HEK293 (cell line): Measurements from ENCODE around the gene FAM118A.

ENCODE experiments used
- CTCF ChIA-PET: fragments of 350-600 bp; formaldehyde crosslinking; extraction: SDS; loops from one replicate; lab custom pipeline; 2021; ENCODE audit warnings: antibody characterized with exemption; lab: Yijun Ruan, JAX
- POLR2A ChIA-PET: fragments of 300-600 bp; formaldehyde crosslinking; extraction: SDS; loops from one replicate; lab custom pipeline; 2020; ENCODE audit warnings: antibody characterized with exemption, inconsistent platforms; lab: Yijun Ruan, JAX
- H3K27ac ChIP-seq: fragments of 200-500 bp; sonication (Bioruptor generic); 2 replicates; pipeline ENCODE4 v1.5.1; 2014; ENCODE audit warnings: low read depth, low read length, control low read depth, inconsistent platforms; ENCODE audit errors: extremely low read depth
- H3K36me3 ChIP-seq, 2 experiments: fragments of 200-500 bp in 1 of 2; sonication (Bioruptor generic) in 1 of 2; 1 replicate in 1 of 2; 2 replicates in 1 of 2; pipeline ENCODE4 v1.5.1; 2014 to 2017; ENCODE audit warnings: inconsistent platforms in 2 of 2, low read length in 2 of 2; ENCODE audit not compliant: control insufficient read depth in 2 of 2, insufficient read depth in 1 of 2
- H3K4me1 ChIP-seq: fragments of 200-500 bp; sonication (Bioruptor generic); 2 replicates; pipeline ENCODE4 v1.5.1; 2014; ENCODE audit warnings: mild to moderate bottlenecking, low read length, inconsistent platforms; ENCODE audit not compliant: control insufficient read depth, insufficient read depth
- H3K4me3 ChIP-seq: 2 replicates; pipeline ENCODE4 v1.5.1; 2011; ENCODE audit warnings: low read depth, mild to moderate bottlenecking, control low read depth, low read length, moderate library complexity
- H3K9me3 ChIP-seq: fragments of 200-500 bp; sonication (Bioruptor generic); 2 replicates; pipeline ENCODE4 v1.5.1; 2014; ENCODE audit warnings: low read depth, low read length, inconsistent platforms; ENCODE audit not compliant: control insufficient read depth, insufficient read depth
- CTCF ChIP-seq: fragments of 450-650 bp; formaldehyde crosslinking; IDR thresholded peaks from 2 replicates; pipeline ENCODE4 v1.5.1; 2016; ENCODE audit warnings: missing biosample characterization, missing genetic modification characterization
- ELK4 ChIP-seq: IDR thresholded peaks from 2 replicates; pipeline ENCODE4 v1.6.1; 2011; ENCODE audit warnings: mild to moderate bottlenecking, low read depth, low read length, borderline replicate concordance
- HIC1 ChIP-seq: fragments of 450-650 bp; formaldehyde crosslinking; IDR thresholded peaks from 2 replicates; pipeline ENCODE4 v1.5.1; 2016; ENCODE audit warnings: missing biosample characterization, missing genetic modification characterization
- IKZF3 ChIP-seq: fragments of 450-650 bp; IDR thresholded peaks from 2 replicates; pipeline ENCODE4 v1.5.0; 2018; ENCODE audit warnings: missing biosample characterization, mild to moderate bottlenecking, missing genetic modification characterization, moderate library complexity
- KLF1 ChIP-seq: fragments of 450-650 bp; formaldehyde crosslinking; IDR thresholded peaks from 2 replicates; pipeline ENCODE4 v1.5.1; 2016; ENCODE audit warnings: missing biosample characterization, missing genetic modification characterization
- KLF10 ChIP-seq: fragments of 450-650 bp; IDR thresholded peaks from 2 replicates; pipeline ENCODE4 v1.5.1; 2018; ENCODE audit warnings: missing biosample characterization, mild to moderate bottlenecking, missing genetic modification characterization
- KLF9 ChIP-seq: fragments of 450-650 bp; formaldehyde crosslinking; IDR thresholded peaks from 2 replicates; pipeline ENCODE4 v1.5.1; 2016; ENCODE audit warnings: missing biosample characterization, missing genetic modification characterization, low read depth
- MYNN ChIP-seq: fragments of 450-650 bp; formaldehyde crosslinking; IDR thresholded peaks from 2 replicates; pipeline ENCODE4 v1.5.1; 2016; ENCODE audit warnings: missing biosample characterization, missing genetic modification characterization, borderline replicate concordance
- OSR2 ChIP-seq: fragments of 450-650 bp; formaldehyde crosslinking; IDR thresholded peaks from 2 replicates; pipeline ENCODE4 v1.5.1; 2016; ENCODE audit warnings: missing biosample characterization, missing genetic modification characterization
- SP2 ChIP-seq: fragments of 450-650 bp; formaldehyde crosslinking; IDR thresholded peaks from 2 replicates; pipeline ENCODE4 v1.5.1; 2016; ENCODE audit warnings: missing biosample characterization, missing genetic modification characterization
- ZBTB17 ChIP-seq: fragments of 450-650 bp; formaldehyde crosslinking; IDR thresholded peaks from 2 replicates; pipeline ENCODE4 v1.5.1; 2016; ENCODE audit warnings: missing biosample characterization, missing genetic modification characterization
- ZBTB20 ChIP-seq: fragments of 450-650 bp; formaldehyde crosslinking; IDR thresholded peaks from 2 replicates; pipeline ENCODE4 v1.5.1; 2016; ENCODE audit warnings: missing biosample characterization, missing genetic modification characterization
- ZBTB8A ChIP-seq: fragments of 450-650 bp; formaldehyde crosslinking; IDR thresholded peaks from 2 replicates; pipeline ENCODE4 v1.5.1; 2016; ENCODE audit warnings: missing biosample characterization, missing genetic modification characterization
- ZFHX2 ChIP-seq: fragments of 450-650 bp; formaldehyde crosslinking; conservative IDR thresholded peaks from 2 replicates; pipeline ENCODE4 v1.5.1; 2016; ENCODE audit warnings: missing biosample characterization, missing genetic modification characterization
- ZFP3 ChIP-seq: fragments of 450-650 bp; formaldehyde crosslinking; IDR thresholded peaks from 2 replicates; pipeline ENCODE4 v1.5.1; 2016; ENCODE audit warnings: low read depth, missing biosample characterization, missing genetic modification characterization
- ZIC2 ChIP-seq: fragments of 450-650 bp; formaldehyde crosslinking; IDR thresholded peaks from 2 replicates; pipeline ENCODE4 v1.5.1; 2016; ENCODE audit warnings: missing biosample characterization, missing genetic modification characterization
- ZNF274 ChIP-seq, 2 experiments: fragments of 200-500 bp in 1 of 2; fragments of 450-650 bp in 1 of 2; sonication (Bioruptor generic) in 1 of 2; formaldehyde crosslinking in 1 of 2; IDR thresholded peaks; 2 replicates each; pipeline versions ENCODE4 v1.5.1 to v1.6.1; 2014 to 2016; ENCODE audit warnings: borderline replicate concordance in 1 of 2, inconsistent platforms in 1 of 2, low read length in 1 of 2, missing biosample characterization in 1 of 2, missing genetic modification characterization in 1 of 2
- ZNF354C ChIP-seq: fragments of 450-650 bp; formaldehyde crosslinking; IDR thresholded peaks from 2 replicates; pipeline ENCODE4 v1.5.1; 2016; ENCODE audit warnings: missing biosample characterization, missing genetic modification characterization, low read depth, borderline replicate concordance
- ZNF600 ChIP-seq: fragments of 450-650 bp; formaldehyde crosslinking; IDR thresholded peaks from 2 replicates; pipeline ENCODE4 v1.5.1; 2016; ENCODE audit warnings: missing biosample characterization, missing genetic modification characterization
- ZNF660 ChIP-seq: fragments of 450-650 bp; IDR thresholded peaks from 2 replicates; pipeline ENCODE4 v1.5.1; 2018; ENCODE audit warnings: missing biosample characterization, mild to moderate bottlenecking, missing genetic modification characterization
- ZNF791 ChIP-seq: fragments of 450-650 bp; formaldehyde crosslinking; IDR thresholded peaks from 2 replicates; pipeline ENCODE4 v1.5.1; 2016; ENCODE audit warnings: missing biosample characterization, missing genetic modification characterization
- TF ChIP-seq, protein P1 (sequence below): fragments of 450-650 bp; formaldehyde crosslinking; IDR thresholded peaks from 2 replicates; pipeline ENCODE4 v1.5.1; 2017; ENCODE audit warnings: missing biosample characterization, missing genetic modification characterization

FAM118A gene

DNA sequence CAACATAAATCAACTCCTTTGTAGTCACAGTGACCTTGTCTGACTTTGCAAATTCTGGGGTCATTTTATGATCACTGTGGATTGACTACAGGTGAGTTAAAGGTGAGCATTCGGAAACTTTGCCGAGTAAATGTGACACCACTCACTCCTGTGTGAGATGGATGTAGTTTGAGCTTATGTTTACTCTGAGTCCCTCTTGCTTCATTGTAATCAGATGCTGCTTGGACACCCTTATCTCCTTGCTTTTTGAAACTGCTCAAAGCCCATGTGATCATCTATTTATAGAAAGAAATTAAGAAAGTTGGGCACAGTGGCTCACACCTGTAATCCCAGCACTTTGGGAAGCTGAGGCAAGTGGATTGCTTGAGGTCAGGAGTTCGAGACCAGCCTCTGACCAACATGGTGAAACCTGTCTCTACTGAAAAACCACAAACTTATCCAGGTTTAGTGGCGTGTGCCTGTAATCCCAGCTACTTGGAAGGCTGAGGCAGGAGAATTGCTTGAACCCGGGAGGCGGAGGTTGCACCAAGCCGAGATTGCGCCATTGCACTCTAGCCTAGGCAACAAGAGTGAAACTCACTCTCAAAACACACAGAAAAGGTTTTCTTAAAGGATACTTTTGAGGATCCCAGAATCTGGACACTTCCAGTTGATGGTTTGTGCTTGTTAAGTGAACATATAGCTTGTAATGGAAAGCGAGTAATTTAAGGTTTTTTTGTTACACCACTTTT, 7.2 kb downstream of the FAM118A start (continued):
- no peak for TF ChIP-seq ELK4
- TF ChIP-seq ZBTB20 (tag by site-specific recombination): peak; percentile 60; the same call in 1 of the 2 replicates
- TF ChIP-seq, protein P1, sequence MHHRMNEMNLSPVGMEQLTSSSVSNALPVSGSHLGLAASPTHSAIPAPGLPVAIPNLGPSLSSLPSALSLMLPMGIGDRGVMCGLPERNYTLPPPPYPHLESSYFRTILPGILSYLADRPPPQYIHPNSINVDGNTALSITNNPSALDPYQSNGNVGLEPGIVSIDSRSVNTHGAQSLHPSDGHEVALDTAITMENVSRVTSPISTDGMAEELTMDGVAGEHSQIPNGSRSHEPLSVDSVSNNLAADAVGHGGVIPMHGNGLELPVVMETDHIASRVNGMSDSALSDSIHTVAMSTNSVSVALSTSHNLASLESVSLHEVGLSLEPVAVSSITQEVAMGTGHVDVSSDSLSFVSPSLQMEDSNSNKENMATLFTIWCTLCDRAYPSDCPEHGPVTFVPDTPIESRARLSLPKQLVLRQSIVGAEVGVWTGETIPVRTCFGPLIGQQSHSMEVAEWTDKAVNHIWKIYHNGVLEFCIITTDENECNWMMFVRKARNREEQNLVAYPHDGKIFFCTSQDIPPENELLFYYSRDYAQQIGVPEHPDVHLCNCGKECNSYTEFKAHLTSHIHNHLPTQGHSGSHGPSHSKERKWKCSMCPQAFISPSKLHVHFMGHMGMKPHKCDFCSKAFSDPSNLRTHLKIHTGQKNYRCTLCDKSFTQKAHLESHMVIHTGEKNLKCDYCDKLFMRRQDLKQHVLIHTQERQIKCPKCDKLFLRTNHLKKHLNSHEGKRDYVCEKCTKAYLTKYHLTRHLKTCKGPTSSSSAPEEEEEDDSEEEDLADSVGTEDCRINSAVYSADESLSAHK (tag by site-specific recombination): peak; percentile 69
- no peak for TF ChIP-seq ZFP3 (tag by site-specific recombination)
- no peak for TF ChIP-seq ZNF274 (IDR thresholded peaks at IDR 0.05; ENCODE audit: low read length)
- no peak for TF ChIP-seq ZNF274 (tag by site-specific recombination; IDR thresholded peaks at IDR 0.05; ENCODE audit: borderline replicate concordance)

DNA sequence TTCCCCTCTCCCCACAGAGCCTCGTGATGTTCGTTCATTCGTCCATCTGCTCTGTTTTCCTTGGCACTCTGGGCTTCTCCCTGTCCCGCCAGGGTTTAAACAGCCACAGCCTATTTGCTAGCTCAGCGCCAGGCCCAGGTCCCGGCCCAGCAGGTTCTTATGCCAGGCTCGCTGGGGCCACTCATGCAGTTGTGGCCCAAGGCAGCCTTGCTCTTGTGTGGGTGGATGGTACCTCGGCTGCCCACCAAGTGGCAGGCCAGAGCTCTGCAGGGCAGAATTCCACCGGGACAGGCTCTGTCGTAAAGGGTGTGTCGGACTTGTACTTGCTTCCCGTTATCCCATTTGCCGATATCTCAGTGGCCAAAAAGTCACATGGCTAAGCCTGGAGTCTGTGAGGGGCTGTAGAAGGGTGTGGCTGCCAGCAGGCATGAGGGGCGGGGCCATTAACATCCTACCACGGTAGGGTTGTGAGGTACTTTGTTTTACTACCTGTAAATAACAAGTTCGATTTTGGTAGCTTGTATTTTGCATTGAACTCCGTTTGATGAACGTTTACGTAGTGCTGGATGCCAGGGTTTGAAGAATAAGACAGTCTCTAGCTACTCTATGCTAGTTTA, 7.9 kb downstream of the FAM118A start:
- CTCF ChIA-PET: interaction anchor here (0.6 to 2.1 kb wide), 12 partner anchors 10 to 973 kb away, joined by 3 to 7 read pairs (median 3); no protein-coding TSS in a partner anchor
- Histone ChIP-seq H3K36me3 (peaks cover 3 to 10% of the 10 kb centered on the region in 2 experiments; a peak in 2 of 3 replicates), H3K4me3 (no peak overlapping the region), H3K27ac (peak overlapping the region; percentile 60), H3K9me3 (no peaks in the 10 kb centered on the region), H3K4me1 (peaks cover 27% of the 10 kb centered on the region)
- POLR2A ChIA-PET: no interaction called here
- peak; percentile 42; the same call in 1 of the 2 replicates for TF ChIP-seq ZIC2
- peak; percentile 35 for TF ChIP-seq SP2 (tag by site-specific recombination)
- TF ChIP-seq ZBTB17 (tag by site-specific recombination): peak; percentile 75
- TF ChIP-seq ZBTB8A: peak; percentile 37; the same call in 1 of the 2 replicates
- no peak for TF ChIP-seq ZNF791
- TF ChIP-seq IKZF3 (tag by site-specific recombination): peak; percentile 35; the same call in 1 of the 2 replicates
- TF ChIP-seq HIC1 (tag by site-specific recombination): peak; percentile 43; the same call in 1 of the 2 replicates
- TF ChIP-seq KLF9 (tag by site-specific recombination): peak; percentile 88
- TF ChIP-seq ZNF600 (tag by site-specific recombination): peak; percentile 98
- TF ChIP-seq CTCF (tag by site-specific recombination): peak; percentile 76
- peak; percentile 96 for TF ChIP-seq KLF10 (tag by site-specific recombination)
- peak; percentile 82 for TF ChIP-seq KLF1 (tag by site-specific recombination)
- no peak for TF ChIP-seq MYNN (tag by site-specific recombination)
- TF ChIP-seq, protein P1 (tag by site-specific recombination): 0 out of 2 replicates have a peak, but pooled peaks have one; percentile 11
- TF ChIP-seq ZFHX2 (tag by site-specific recombination): peak; percentile 58
- TF ChIP-seq ZNF354C (tag by site-specific recombination): no peak
- TF ChIP-seq ZNF660 (tag by site-specific recombination): no peak
- TF ChIP-seq OSR2 (tag by site-specific recombination): peak; percentile 15; the same call in 1 of the 2 replicates
